HFFc6 (cell line): ENCODE results near the gene RELL2. TPM values are rescaled to one million over a fixed set of nuclear protein-coding genes. Genes with fewer than 3 reads are reported as not detected.

ENCODE experiments used
- DNase-seq: peaks from one replicate; pipeline ENCODE4 v3.0.0-alpha.2; 2018
- H3K27ac Mint-ChIP-seq: 2 replicates; pipeline ENCODE4 v1.8.0; 2020; ENCODE audit warnings: mild to moderate bottlenecking, mixed read lengths
- H3K27me3 Mint-ChIP-seq: 2 replicates; pipeline ENCODE4 v1.8.0; 2021; ENCODE audit warnings: mild to moderate bottlenecking, moderate library complexity, mixed read lengths; ENCODE audit not compliant: insufficient read depth
- H3K36me3 Mint-ChIP-seq: 2 replicates; pipeline ENCODE4 v1.8.0; 2021; ENCODE audit warnings: low read depth, mixed read lengths
- H3K4me1 Mint-ChIP-seq: 2 replicates; pipeline ENCODE4 v1.8.0; 2020; ENCODE audit warnings: low read depth, mixed read lengths
- H3K4me3 Mint-ChIP-seq: 2 replicates; pipeline ENCODE4 v1.8.0; 2020; ENCODE audit warnings: mild to moderate bottlenecking, moderate library complexity, mixed read lengths
- H3K9me3 Mint-ChIP-seq: 2 replicates; pipeline ENCODE4 v1.8.0; 2020; ENCODE audit warnings: mild to moderate bottlenecking, mixed read lengths
- CTCF ChIP-seq: fragments of 200-600 bp; sonication (generic); IDR thresholded peaks from 2 replicates; pipeline ENCODE4 v1.5.0; 2021; ENCODE audit warnings: antibody characterized with exemption, mild to moderate bottlenecking
- total RNA-seq, 6 experiments: library from RNA; stranded (reverse); fragmentation: NEBNext Ultra II Directional; extraction: Animal tissue kit (Norgen Biotek cat#: 25700); gene quantifications; 2 replicates in 1 of 6; 3 replicates in 5 of 6; pipeline ENCODE4 v1.2.3, GENCODE V29; 2021

Gene RELL2
- total RNA-seq, 6 experiments from 2014 or later, result 2.2 to 4.4 (median 3.0) TPM

- TF ChIP-seq CTCF, result no peak
- DNase-seq, result peak; percentile 73
- no peaks in the 10 kb centered on the region for H3K27me3 Mint-ChIP-seq
- H3K27ac Mint-ChIP-seq, result peak overlapping the region; percentile 88
- no peaks in the 10 kb centered on the region for H3K36me3 Mint-ChIP-seq
- H3K9me3 Mint-ChIP-seq, result no peaks in the 10 kb centered on the region
- H3K4me1 Mint-ChIP-seq, result peaks cover 51% of the 10 kb centered on the region
- H3K4me3 Mint-ChIP-seq, result no peak overlapping the region
Observed at GRCh38 chr5:141598391-141599345, 38.1 kb upstream of the RELL2 start.

GRCh38 chr5:141602606-141603005 lies 34.2 kb upstream of the RELL2 start:
- Mint-ChIP-seq H3K4me1 (peaks cover 79% of the 10 kb centered on the region), H3K27ac (peak overlapping the region; percentile 98), H3K4me3 (no peak overlapping the region), H3K36me3 (no peaks in the 10 kb centered on the region), H3K27me3 (no peaks in the 10 kb centered on the region), H3K9me3 (no peaks in the 10 kb centered on the region)
- no peak for DNase-seq
- no peak for TF ChIP-seq CTCF

GRCh38 chr5:141603923-141604717 lies 32.7 kb upstream of the RELL2 start:
- Mint-ChIP-seq H3K9me3 (no peaks in the 10 kb centered on the region), H3K4me3 (peak overlapping the region; percentile 82), H3K36me3 (no peaks in the 10 kb centered on the region), H3K4me1 (peaks cover 76% of the 10 kb centered on the region), H3K27me3 (no peaks in the 10 kb centered on the region), H3K27ac (peak overlapping the region; percentile 98)
- peak; percentile 97 for DNase-seq
- no peak for TF ChIP-seq CTCF

- TF ChIP-seq CTCF, result no peak
- Mint-ChIP-seq H3K27me3 (no peaks in the 10 kb centered on the region), H3K4me3 (peak overlapping the region; percentile 70), H3K9me3 (no peaks in the 10 kb centered on the region), H3K36me3 (no peaks in the 10 kb centered on the region), H3K27ac (peak overlapping the region; percentile 98), H3K4me1 (peaks cover 67% of the 10 kb centered on the region)
- DNase-seq, result peak; percentile 63
Observed at GRCh38 chr5:141605523-141606277, 31.1 kb upstream of the RELL2 start.

GRCh38 chr5:141608046-141608445 lies 28.8 kb upstream of the RELL2 start:
- Mint-ChIP-seq H3K27me3 (no peaks in the 10 kb centered on the region), H3K9me3 (no peaks in the 10 kb centered on the region), H3K4me3 (no peak overlapping the region), H3K27ac (peak overlapping the region; percentile 98), H3K4me1 (peaks cover 70% of the 10 kb centered on the region), H3K36me3 (peaks cover 5% of the 10 kb centered on the region; the same call in 1 of the 2 replicates)
- TF ChIP-seq CTCF, result no peak
- DNase-seq, result no peak
